Uterus (tissue), 4 donors: ENCODE measurements around the gene ZNF850. TPM values are rescaled to one million over a fixed set of nuclear protein-coding genes. Genes with fewer than 3 reads are reported as not detected.
"Not testable (repeated sequence)": the region's sequence is repeated elsewhere in the genome, so short reads cannot be mapped to it uniquely, and the experiment has no call there.

Source experiments
- DNase-seq, 2 donors: peaks; one replicate each; pipeline ENCODE4 v3.0.0-alpha.2; 2019 to 2020
- H3K27ac ChIP-seq, 2 donors: fragments of 200-600 bp; sonication (generic); 1 replicate in 1 of 2; 2 replicates in 1 of 2; pipeline ENCODE4 v1.5.1; 2016 to 2018
- H3K27me3 ChIP-seq, 2 donors: fragments of 200-600 bp; sonication (generic); one replicate each; pipeline ENCODE4 v1.5.1; 2018 to 2019; ENCODE audit warnings: control low read depth in 1 of 2
- H3K36me3 ChIP-seq, 2 donors: fragments of 200-600 bp; sonication (generic); one replicate each; pipeline ENCODE4 v1.5.1; 2019; ENCODE audit warnings: control low read depth in 1 of 2
- H3K4me1 ChIP-seq, 2 donors: fragments of 200-600 bp; sonication (generic); one replicate each; pipeline ENCODE4 v1.5.1; 2018 to 2019; ENCODE audit warnings: control low read depth in 1 of 2
- H3K4me3 ChIP-seq, 2 donors: fragments of 200-600 bp; sonication (generic); 1 replicate in 1 of 2; 2 replicates in 1 of 2; pipeline ENCODE4 v1.5.1; 2018 to 2019; ENCODE audit warnings: mild to moderate bottlenecking in 1 of 2
- H3K9me3 ChIP-seq, 2 donors: fragments of 200-600 bp; sonication (generic); one replicate each; pipeline ENCODE4 v1.5.1; 2019; ENCODE audit warnings: control low read depth in 1 of 2
- CTCF ChIP-seq, 4 experiments: fragments of 200-600 bp in 2 of 4; fragments of 450-650 bp in 2 of 4; sonication (generic) in 2 of 4; IDR thresholded peaks; one replicate each; pipeline ENCODE4 v1.5.1; 2016 to 2019; ENCODE audit warnings: antibody characterized with exemption in 4 of 4, mild to moderate bottlenecking in 2 of 4, moderate library complexity in 1 of 4
- POLR2A ChIP-seq, 2 donors: fragments of 450-650 bp; IDR thresholded peaks; one replicate each; pipeline ENCODE4 v1.6.1; 2016; ENCODE audit warnings: antibody characterized with exemption in 2 of 2, mild to moderate bottlenecking in 1 of 2, moderate library complexity in 1 of 2
- intact Hi-C: fragments of 100-400 bp; cut with DNase I; formaldehyde crosslinking; loops from one replicate; pipeline ENCODE4 v1.15.1; 2023; ENCODE audit warnings: low total_unique reads
- total RNA-seq, 4 donors: library from RNA; depleted of rRNA in 3 of 4; stranded (reverse); fragments of >200 nt in 3 of 4; gene quantifications; one replicate each; pipeline versions ENCODE4 v1.1.0 to v1.2.4, GENCODE V29; 2014 to 2023
- donor health status: DM: yes; HTN: yes; CAD: no.

Gene ZNF850
- total RNA-seq, 4 donors from 2014 or later = 1.8 to 23.5 (median 7.3) TPM

- H3K36me3 ChIP-seq = no peaks in the 10 kb centered on the region
- H3K9me3 ChIP-seq = peaks cover 5 to 96% of the 10 kb centered on the region in 2 donors
- DNase-seq = no peak
- intact Hi-C loops = no loop called here
- no peaks in the 10 kb centered on the region for H3K4me1 ChIP-seq
- TF ChIP-seq CTCF (IDR thresholded peaks at IDR 0.05) = no peak
- TF ChIP-seq POLR2A (IDR thresholded peaks at IDR 0.05) = no peak
- H3K27me3 ChIP-seq = no peaks in the 10 kb centered on the region
- H3K4me3 ChIP-seq = no peak overlapping the region
- no peak overlapping the region for H3K27ac ChIP-seq
Observed at GRCh38 chr19:36745870-36746269, 26.7 kb downstream of the ZNF850 start.

- H3K36me3 ChIP-seq, H3K4me1 ChIP-seq, H3K4me3 ChIP-seq, DNase-seq, H3K27me3 ChIP-seq, H3K27ac ChIP-seq, intact Hi-C loops: not testable (repeated sequence)
- peaks cover 0 to 76% of the 10 kb centered on the region in 2 donors for H3K9me3 ChIP-seq
Observed at GRCh38 chr19:36736166-36736565, 36.4 kb downstream of the ZNF850 start.

- Histone ChIP-seq H3K27ac (no peak overlapping the region), H3K4me1 (no peaks in the 10 kb centered on the region), H3K27me3 (no peaks in the 10 kb centered on the region), H3K36me3 (no peaks in the 10 kb centered on the region), H3K9me3 (peaks cover 0 to 80% of the 10 kb centered on the region in 2 donors), H3K4me3 (no peak overlapping the region)
- intact Hi-C loops = no loop called here
- DNase-seq = no peak
- no peak for TF ChIP-seq POLR2A (IDR thresholded peaks at IDR 0.05)
- no peak for TF ChIP-seq CTCF (IDR thresholded peaks at IDR 0.05)
Observed at GRCh38 chr19:36719687-36720556, 52.7 kb downstream of the ZNF850 start.

- intact Hi-C loops = no loop called here
- TF ChIP-seq CTCF (IDR thresholded peaks at IDR 0.05) (no peak), POLR2A (IDR thresholded peaks at IDR 0.05) (no peak)
- H3K27ac ChIP-seq = no peak overlapping the region
- H3K27me3 ChIP-seq = no peaks in the 10 kb centered on the region
- H3K4me1 ChIP-seq = no peaks in the 10 kb centered on the region
- H3K9me3 ChIP-seq = peaks cover 0 to 78% of the 10 kb centered on the region in 2 donors
- no peak for DNase-seq
- H3K36me3 ChIP-seq = peaks cover 0 to 3% of the 10 kb centered on the region in 2 donors
- no peak overlapping the region for H3K4me3 ChIP-seq
Observed at GRCh38 chr19:36709423-36709822, 63.2 kb downstream of the ZNF850 start.

GRCh38 chr19:36707134-36707533 is 65.5 kb downstream of the ZNF850 start:
- H3K4me3 ChIP-seq = no peak overlapping the region
- DNase-seq = no peak
- H3K27ac ChIP-seq = no peak overlapping the region
- intact Hi-C loops = no loop called here
- TF ChIP-seq POLR2A (IDR thresholded peaks at IDR 0.05) (no peak), CTCF (IDR thresholded peaks at IDR 0.05) (no peak)
- H3K9me3 ChIP-seq = peaks cover 0 to 67% of the 10 kb centered on the region in 2 donors
- H3K27me3 ChIP-seq = no peaks in the 10 kb centered on the region
- no peaks in the 10 kb centered on the region for H3K36me3 ChIP-seq
- no peaks in the 10 kb centered on the region for H3K4me1 ChIP-seq
